Measurements from ENCODE around the gene EPHB2. TPM values are rescaled to one million over a fixed set of nuclear protein-coding genes. Genes with fewer than 3 reads are reported as not detected.

EPHB2 gene
- total RNA-seq, 1 experiment from 2014 or later: 18.5 TPM

- H3K4me1 Mint-ChIP-seq: peaks cover 10% of the 10 kb centered on the region
- CTCF ChIA-PET: no interaction called here
- POLR2A ChIA-PET: no interaction called here
- ATAC-seq (no peak), DNase-seq (ENCODE audit: low spot score) (no peak)
- no peak overlapping the region for H3K4me3 Mint-ChIP-seq
- H3K27me3 Mint-ChIP-seq (ENCODE audit: low read depth): no peaks in the 10 kb centered on the region
- no peaks in the 10 kb centered on the region for H3K36me3 Mint-ChIP-seq
- no peaks in the 10 kb centered on the region for H3K9me3 Mint-ChIP-seq
- no peak overlapping the region for H3K27ac Mint-ChIP-seq
- TF ChIP-seq ZMAT4 (CRISPR knock-in tag; IDR thresholded peaks at IDR 0.05) (no peak), CDX4 (CRISPR knock-in tag; IDR thresholded peaks at IDR 0.05; ENCODE audit: borderline replicate concordance) (no peak), ZBTB21 (CRISPR knock-in tag; IDR thresholded peaks at IDR 0.05; ENCODE audit: borderline replicate concordance) (no peak), JUN (CRISPR knock-in tag; IDR thresholded peaks at IDR 0.05) (no peak), TEAD1 (CRISPR knock-in tag; IDR thresholded peaks at IDR 0.05) (no peak), NR3C1 (CRISPR knock-in tag; conservative IDR thresholded peaks at IDR 0.05; ENCODE audit: low read depth) (no peak), STAT6 (CRISPR knock-in tag; conservative IDR thresholded peaks at IDR 0.05; ENCODE audit: low read depth) (no peak), NFE2L1 (CRISPR knock-in tag; IDR thresholded peaks at IDR 0.05) (no peak), GRHL2 (CRISPR knock-in tag; IDR thresholded peaks at IDR 0.05; ENCODE audit: insufficient replicate concordance, severe bottlenecking) (no peak), KAT7 (CRISPR knock-in tag; IDR thresholded peaks at IDR 0.05; ENCODE audit: borderline replicate concordance) (no peak), NFATC4 (CRISPR knock-in tag; IDR thresholded peaks at IDR 0.05) (no peak), PREB (CRISPR knock-in tag; IDR thresholded peaks at IDR 0.05; ENCODE audit: borderline replicate concordance) (no peak), MLX (CRISPR knock-in tag; IDR thresholded peaks at IDR 0.05) (no peak), IRF2 (CRISPR knock-in tag; IDR thresholded peaks at IDR 0.05; ENCODE audit: borderline replicate concordance, low read depth) (no peak), USF1 (CRISPR knock-in tag; IDR thresholded peaks at IDR 0.05) (no peak), MYBL2 (CRISPR knock-in tag; IDR thresholded peaks at IDR 0.05) (no peak), ZNF416 (CRISPR knock-in tag; IDR thresholded peaks at IDR 0.05) (no peak), ZNF532 (CRISPR knock-in tag; IDR thresholded peaks at IDR 0.05; ENCODE audit: borderline replicate concordance) (no peak), SP1 (CRISPR knock-in tag; conservative IDR thresholded peaks at IDR 0.05) (no peak), ZNF219 (CRISPR knock-in tag; IDR thresholded peaks at IDR 0.05; ENCODE audit: borderline replicate concordance) (no peak)
Measured at GRCh38 chr1:22815043-22815365, 104.4 kb downstream of the EPHB2 start.
